Measurements from ENCODE around the gene CIAO1. TPM values are rescaled to one million over a fixed set of nuclear protein-coding genes. Genes with fewer than 3 reads are reported as not detected.
A peak's percentile ranks its signal among the peaks of the same experiment; 100 is the strongest.

The CIAO1 gene
- total and polyA plus RNA-seq, 4 donors: 25.8 to 57.1 (median 47.8) TPM

GRCh38 chr2:96236882-96237281, 29.1 kb upstream of the CIAO1 start:
- Histone ChIP-seq H3K36me3 (ENCODE audit: control insufficient read depth in 1 of 2, insufficient read depth in 2 of 2, low read length in 1 of 2) (peaks cover 0 to 2% of the 10 kb centered on the region in 2 donors), H3K4me1 (ENCODE audit: control insufficient read depth in 1 of 2, insufficient read depth in 2 of 2, low read length in 2 of 2) (no peaks in the 10 kb centered on the region), H3K27me3 (ENCODE audit: control insufficient read depth in 1 of 2, insufficient read depth in 2 of 2, low read length in 1 of 2) (no peaks in the 10 kb centered on the region), H3K9me3 (ENCODE audit: control insufficient read depth, low read length) (no peaks in the 10 kb centered on the region), H3K27ac (ENCODE audit: low read depth in 1 of 2, low read length in 2 of 2) (no peak overlapping the region), H3K4me3 (ENCODE audit: low read length in 2 of 2) (no peak overlapping the region)
- no peak for ATAC-seq (ENCODE audit: low FRiP score)
- 95 to 96% methylated on average over 1 of the region's 1 CpG for WGBS, 2 donors
- DNase-seq: no peak
- intact Hi-C loops (cut with DNase I): no loop called here

DNA sequence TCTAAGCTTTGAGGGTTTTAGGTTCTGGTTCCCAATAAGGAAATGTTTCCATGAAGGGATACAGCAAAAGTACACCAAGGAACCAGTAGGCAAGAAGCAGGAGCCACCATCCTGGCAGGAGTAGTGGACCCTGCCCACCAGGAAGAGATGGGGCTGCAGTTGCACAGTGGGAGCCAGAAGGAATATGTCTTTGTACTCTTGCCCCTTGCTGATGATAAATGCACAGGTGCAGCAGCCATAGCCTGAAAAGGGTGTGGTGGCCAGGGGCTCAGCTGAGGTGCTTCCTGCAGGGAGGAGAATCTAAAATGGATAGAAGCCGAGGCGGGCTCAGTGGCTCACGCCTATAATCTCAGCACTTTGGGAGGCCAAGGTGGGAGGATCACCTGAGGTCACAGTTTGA, 27.8 kb upstream of the CIAO1 start:
- Histone ChIP-seq H3K4me1 (ENCODE audit: control insufficient read depth in 1 of 2, insufficient read depth in 2 of 2, low read length in 2 of 2) (no peaks in the 10 kb centered on the region), H3K4me3 (ENCODE audit: low read length in 2 of 2) (no peak overlapping the region), H3K36me3 (ENCODE audit: control insufficient read depth in 1 of 2, insufficient read depth in 2 of 2, low read length in 1 of 2) (peaks cover 0 to 2% of the 10 kb centered on the region in 2 donors), H3K9me3 (ENCODE audit: control insufficient read depth, low read length) (no peaks in the 10 kb centered on the region), H3K27me3 (ENCODE audit: control insufficient read depth in 1 of 2, insufficient read depth in 2 of 2, low read length in 1 of 2) (no peaks in the 10 kb centered on the region), H3K27ac (ENCODE audit: low read depth in 1 of 2, low read length in 2 of 2) (no peak overlapping the region)
- 96 to 98% methylated on average over 3 of the region's 3 CpGs for WGBS, 2 donors
- DNase-seq (no peak), ATAC-seq (ENCODE audit: low FRiP score) (no peak)
- intact Hi-C loops (cut with DNase I): no loop called here

- 92 to 95% methylated on average over 3 of the region's 3 CpGs for WGBS, 2 donors
- H3K4me3 ChIP-seq (ENCODE audit: low read length in 2 of 2): no peak overlapping the region
- H3K4me1 ChIP-seq (ENCODE audit: control insufficient read depth in 1 of 2, insufficient read depth in 2 of 2, low read length in 2 of 2): no peaks in the 10 kb centered on the region
- ATAC-seq (ENCODE audit: low FRiP score) (no peak), DNase-seq (no peak)
- H3K27me3 ChIP-seq (ENCODE audit: control insufficient read depth in 1 of 2, insufficient read depth in 2 of 2, low read length in 1 of 2): no peaks in the 10 kb centered on the region
- intact Hi-C loops (cut with DNase I): no loop called here
- no peaks in the 10 kb centered on the region for H3K9me3 ChIP-seq (ENCODE audit: control insufficient read depth, low read length)
- H3K27ac ChIP-seq (ENCODE audit: low read depth in 1 of 2, low read length in 2 of 2): no peak overlapping the region
- H3K36me3 ChIP-seq (ENCODE audit: control insufficient read depth in 1 of 2, insufficient read depth in 2 of 2, low read length in 1 of 2): peaks cover 0 to 2% of the 10 kb centered on the region in 2 donors
These were observed 26.9 kb upstream of the CIAO1 start for GRCh38 chr2:96239091-96239490.

DNA sequence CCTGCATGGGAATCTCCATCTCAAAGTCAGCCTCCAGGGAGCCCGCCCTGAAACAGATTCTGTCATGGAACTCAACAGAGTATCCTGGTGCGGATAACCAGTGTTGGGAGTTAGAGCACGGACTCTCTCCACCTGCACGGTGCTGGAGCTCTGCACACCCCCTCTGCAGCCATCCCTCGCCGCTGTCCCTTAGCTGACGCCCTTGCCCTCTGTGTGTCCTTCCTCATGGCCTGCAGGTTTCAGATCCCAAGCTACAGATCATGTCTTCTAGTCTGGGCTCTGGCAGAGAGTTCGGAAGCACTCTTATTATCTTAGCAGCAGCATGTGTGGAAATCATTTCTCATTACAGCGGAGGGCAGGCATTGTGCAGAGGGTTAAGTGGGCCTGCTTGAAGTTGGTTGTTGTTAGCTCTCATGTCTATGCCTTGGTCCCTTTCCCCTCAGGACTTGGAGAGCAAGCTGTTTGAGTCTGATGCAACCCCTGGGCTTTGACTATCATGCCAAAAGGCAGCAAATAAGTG, 26.2 kb upstream of the CIAO1 start:
- DNase-seq (no peak), ATAC-seq (ENCODE audit: low FRiP score) (no peak)
- intact Hi-C loops (cut with DNase I): no loop called here
- no peaks in the 10 kb centered on the region for H3K4me1 ChIP-seq (ENCODE audit: control insufficient read depth in 1 of 2, insufficient read depth in 2 of 2, low read length in 2 of 2)
- H3K36me3 ChIP-seq (ENCODE audit: control insufficient read depth in 1 of 2, insufficient read depth in 2 of 2, low read length in 1 of 2): peaks cover 0 to 2% of the 10 kb centered on the region in 2 donors
- 94% methylated on average over 9 of the region's 9 CpGs for WGBS, 2 donors
- no peaks in the 10 kb centered on the region for H3K9me3 ChIP-seq (ENCODE audit: control insufficient read depth, low read length)
- H3K27me3 ChIP-seq (ENCODE audit: control insufficient read depth in 1 of 2, insufficient read depth in 2 of 2, low read length in 1 of 2): no peaks in the 10 kb centered on the region
- no peak overlapping the region for H3K27ac ChIP-seq (ENCODE audit: low read depth in 1 of 2, low read length in 2 of 2)
- H3K4me3 ChIP-seq (ENCODE audit: low read length in 2 of 2): no peak overlapping the region

- Histone ChIP-seq H3K4me3 (ENCODE audit: low read length in 2 of 2) (no peak overlapping the region), H3K36me3 (ENCODE audit: control insufficient read depth in 1 of 2, insufficient read depth in 2 of 2, low read length in 1 of 2) (peaks cover 0 to 2% of the 10 kb centered on the region in 2 donors), H3K9me3 (ENCODE audit: control insufficient read depth, low read length) (no peaks in the 10 kb centered on the region), H3K27me3 (ENCODE audit: control insufficient read depth in 1 of 2, insufficient read depth in 2 of 2, low read length in 1 of 2) (no peaks in the 10 kb centered on the region), H3K4me1 (ENCODE audit: control insufficient read depth in 1 of 2, insufficient read depth in 2 of 2, low read length in 2 of 2) (no peaks in the 10 kb centered on the region), H3K27ac (ENCODE audit: low read depth in 1 of 2, low read length in 2 of 2) (no peak overlapping the region)
- DNase-seq (no peak), ATAC-seq (ENCODE audit: low FRiP score) (no peak)
- 93% methylated on average over 9 of the region's 9 CpGs for WGBS, 2 donors
- intact Hi-C loops (cut with DNase I): no loop called here
These were observed 25.5 kb upstream of the CIAO1 start for GRCh38 chr2:96240341-96241038.

- no peak for DNase-seq
These were observed 24.8 kb upstream of the CIAO1 start for GRCh38 chr2:96241227-96241626.

DNA sequence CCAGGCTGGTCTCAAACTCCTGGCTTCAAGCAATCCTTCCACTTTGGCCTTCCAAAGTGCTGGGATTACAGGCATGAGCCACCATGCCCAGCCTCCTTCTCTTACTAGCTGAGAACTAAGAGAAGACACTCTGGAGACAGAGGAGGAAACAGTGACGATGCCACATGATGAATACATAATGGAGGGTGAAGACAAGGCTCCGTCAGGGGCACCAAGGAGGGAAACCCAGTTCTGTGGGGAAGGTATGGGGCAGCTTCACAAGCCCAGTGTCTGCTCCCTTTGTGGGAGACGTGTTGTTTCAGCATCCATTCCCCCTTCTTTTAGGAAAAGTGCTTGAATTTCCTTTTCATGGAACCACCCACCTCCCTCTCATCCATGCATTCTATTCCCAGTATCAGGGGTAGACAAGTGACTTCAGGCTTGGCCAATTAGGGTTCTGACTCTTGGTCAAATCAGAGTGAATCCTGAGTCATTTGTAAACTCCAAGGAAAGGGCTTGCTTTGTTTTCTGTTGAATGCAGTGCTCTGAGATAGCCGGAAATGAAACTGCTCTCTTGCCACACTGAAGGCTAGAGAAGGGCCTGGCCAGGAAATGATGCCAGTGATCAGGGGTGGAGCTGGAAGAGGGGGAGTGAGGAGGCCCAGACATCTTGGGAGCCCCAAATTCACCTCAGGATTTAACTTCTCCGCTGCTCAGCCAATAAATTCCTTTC, 24.0 kb upstream of the CIAO1 start:
- 83 to 86% methylated on average over 5 of the region's 5 CpGs for WGBS, 2 donors
- intact Hi-C loops (cut with DNase I): no loop called here
- ATAC-seq (ENCODE audit: low FRiP score) (peak; percentile 68), DNase-seq (peak in 1 of 2 donors; percentile 80)
- H3K9me3 ChIP-seq (ENCODE audit: control insufficient read depth, low read length): no peaks in the 10 kb centered on the region
- H3K4me1 ChIP-seq (ENCODE audit: control insufficient read depth in 1 of 2, insufficient read depth in 2 of 2, low read length in 2 of 2): no peaks in the 10 kb centered on the region
- H3K27me3 ChIP-seq (ENCODE audit: control insufficient read depth in 1 of 2, insufficient read depth in 2 of 2, low read length in 1 of 2): no peaks in the 10 kb centered on the region
- H3K36me3 ChIP-seq (ENCODE audit: control insufficient read depth in 1 of 2, insufficient read depth in 2 of 2, low read length in 1 of 2): peaks cover 0 to under 1% of the 10 kb centered on the region in 2 donors
- H3K4me3 ChIP-seq (ENCODE audit: low read length in 2 of 2): no peak overlapping the region
- no peak overlapping the region for H3K27ac ChIP-seq (ENCODE audit: low read depth in 1 of 2, low read length in 2 of 2)

More at GRCh38 chr2:96241227-96241626, 24.8 kb upstream of the CIAO1 start:
- no peaks in the 10 kb centered on the region for H3K4me1 ChIP-seq (ENCODE audit: control insufficient read depth in 1 of 2, insufficient read depth in 2 of 2, low read length in 2 of 2)
- peaks cover 0 to 2% of the 10 kb centered on the region in 2 donors for H3K36me3 ChIP-seq (ENCODE audit: control insufficient read depth in 1 of 2, insufficient read depth in 2 of 2, low read length in 1 of 2)
- no peaks in the 10 kb centered on the region for H3K27me3 ChIP-seq (ENCODE audit: control insufficient read depth in 1 of 2, insufficient read depth in 2 of 2, low read length in 1 of 2)
- no peak overlapping the region for H3K4me3 ChIP-seq (ENCODE audit: low read length in 2 of 2)
- ATAC-seq (ENCODE audit: low FRiP score): no peak
- WGBS, 2 donors: 76 to 88% methylated on average over 2 of the region's 2 CpGs
- intact Hi-C loops (cut with DNase I): no loop called here
- no peak overlapping the region for H3K27ac ChIP-seq (ENCODE audit: low read depth in 1 of 2, low read length in 2 of 2)
- H3K9me3 ChIP-seq (ENCODE audit: control insufficient read depth, low read length): no peaks in the 10 kb centered on the region

DNA sequence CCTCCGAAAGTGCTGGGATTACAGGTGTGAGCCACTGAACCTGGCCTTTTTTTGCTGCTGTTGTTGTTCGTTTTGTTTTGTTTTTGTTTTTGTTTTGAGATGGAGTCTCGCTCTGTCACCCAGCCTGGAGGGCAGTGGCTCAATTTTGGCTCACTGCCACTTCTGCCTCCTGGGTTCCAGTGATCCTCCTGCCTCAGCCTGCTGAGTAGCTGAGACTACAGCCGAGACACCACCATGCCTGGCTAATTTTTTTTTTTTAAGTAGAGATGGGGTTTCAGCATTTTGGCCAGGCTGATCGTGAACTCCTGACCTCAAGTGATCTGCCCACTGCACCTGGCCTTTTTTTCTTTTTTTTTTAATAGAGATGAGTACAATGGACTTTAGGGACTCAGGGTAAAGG, 22.2 kb upstream of the CIAO1 start:
- Histone ChIP-seq H3K4me3 (ENCODE audit: low read length in 2 of 2) (no peak overlapping the region), H3K36me3 (ENCODE audit: control insufficient read depth in 1 of 2, insufficient read depth in 2 of 2, low read length in 1 of 2) (no peaks in the 10 kb centered on the region), H3K27me3 (ENCODE audit: control insufficient read depth in 1 of 2, insufficient read depth in 2 of 2, low read length in 1 of 2) (no peaks in the 10 kb centered on the region), H3K9me3 (ENCODE audit: control insufficient read depth, low read length) (no peaks in the 10 kb centered on the region), H3K4me1 (ENCODE audit: control insufficient read depth in 1 of 2, insufficient read depth in 2 of 2, low read length in 2 of 2) (no peaks in the 10 kb centered on the region), H3K27ac (ENCODE audit: low read depth in 1 of 2, low read length in 2 of 2) (no peak overlapping the region)
- DNase-seq (no peak), ATAC-seq (ENCODE audit: low FRiP score) (no peak)
- 91 to 96% methylated on average over 5 of the region's 5 CpGs for WGBS, 2 donors
- intact Hi-C loops (cut with DNase I): no loop called here
